GM18508 (cell line): Measurements from ENCODE around the gene PDGFRA.

Experiments used
- ATAC-seq: cut with Tn5 transposase; IDR thresholded peaks from one replicate; pipeline ENCODE4 v1.9.1; 2021; ENCODE audit warnings: moderate number of reproducible peaks; ENCODE audit not compliant: insufficient read depth, unreplicated experiment

PDGFRA gene

GRCh38 chr4:54254915-54255246 lies 25.8 kb downstream of the PDGFRA start:
- ATAC-seq = no peak

GRCh38 chr4:54255881-54256280 lies 26.8 kb downstream of the PDGFRA start:
- no peak for ATAC-seq

GRCh38 chr4:54256491-54257486 lies 27.7 kb downstream of the PDGFRA start:
- ATAC-seq = no peak

- ATAC-seq = no peak
Measured at GRCh38 chr4:54265366-54265765, 36.3 kb downstream of the PDGFRA start.

- ATAC-seq = no peak
Measured at GRCh38 chr4:54268151-54268550, 39.1 kb downstream of the PDGFRA start.

- ATAC-seq = no peak
Measured at GRCh38 chr4:54271464-54271863, 42.4 kb downstream of the PDGFRA start.

GRCh38 chr4:54272051-54272450 lies 43.0 kb downstream of the PDGFRA start:
- ATAC-seq = no peak

GRCh38 chr4:54274264-54274663 lies 45.2 kb downstream of the PDGFRA start:
- no peak for ATAC-seq

- no peak for ATAC-seq
Measured at GRCh38 chr4:54274795-54275665, 45.9 kb downstream of the PDGFRA start.

GRCh38 chr4:54276641-54277430 lies 47.7 kb downstream of the PDGFRA start:
- no peak for ATAC-seq

- ATAC-seq = no peak
Measured at GRCh38 chr4:54277691-54278090, 48.6 kb downstream of the PDGFRA start.

GRCh38 chr4:54278216-54278615 lies 49.1 kb downstream of the PDGFRA start:
- ATAC-seq = no peak

GRCh38 chr4:54281054-54281766 lies 52.1 kb downstream of the PDGFRA start:
- ATAC-seq = no peak

- ATAC-seq = no peak
Measured at GRCh38 chr4:54282837-54283236, 53.7 kb downstream of the PDGFRA start.

- no peak for ATAC-seq
Measured at GRCh38 chr4:54289316-54289715, 60.2 kb downstream of the PDGFRA start.

GRCh38 chr4:54290980-54291379 lies 61.9 kb downstream of the PDGFRA start:
- ATAC-seq = no peak

GRCh38 chr4:54296548-54297203 lies 67.6 kb downstream of the PDGFRA start:
- ATAC-seq = no peak

GRCh38 chr4:54308110-54308509 lies 79.0 kb downstream of the PDGFRA start:
- no peak for ATAC-seq
